GM18508 (cell line): Measurements from ENCODE around the gene G6PD.
"Not testable (repeated sequence)": the region's sequence is repeated elsewhere in the genome, so short reads cannot be mapped to it uniquely, and the experiment has no call there.

Experiments
- ATAC-seq: cut with Tn5 transposase; IDR thresholded peaks from one replicate; pipeline ENCODE4 v1.9.1; 2021; ENCODE audit warnings: moderate number of reproducible peaks; ENCODE audit not compliant: insufficient read depth, unreplicated experiment

Gene G6PD

GRCh38 chrX:154515966-154516655 is 30.5 kb downstream of the G6PD start, which contains the start of gene FAM3A:
TSS of gene FAM3A (minus strand) at chrX:154516232. CDS start at chrX:154515772, 460 bp downstream.
- peak; percentile 51 for ATAC-seq

- ATAC-seq, result no peak
Measured at GRCh38 chrX:154515090-154515965, 31.3 kb downstream of the G6PD start.

DNA sequence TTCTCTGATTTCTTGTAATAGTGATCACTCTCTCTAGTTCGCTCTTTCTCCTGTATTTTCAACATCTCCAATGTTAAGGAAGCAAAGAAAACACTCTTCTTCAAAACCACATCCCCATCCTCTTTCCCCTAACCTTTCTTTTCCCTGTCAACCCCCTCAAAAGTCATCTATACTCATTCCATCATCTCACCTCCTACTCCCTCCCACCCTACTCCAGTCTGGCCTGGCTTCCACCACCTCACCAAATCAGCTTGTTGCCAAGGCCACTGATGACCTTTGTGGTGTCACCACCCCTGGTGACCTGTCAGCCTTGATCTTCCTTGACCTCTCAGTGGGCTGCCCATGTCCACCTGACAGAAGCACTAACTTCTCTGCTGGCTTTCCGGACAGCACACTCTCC is 32.9 kb downstream of the G6PD start:
- ATAC-seq, result no peak

GRCh38 chrX:154512879-154513553 is 33.6 kb downstream of the G6PD start:
- no peak for ATAC-seq

DNA sequence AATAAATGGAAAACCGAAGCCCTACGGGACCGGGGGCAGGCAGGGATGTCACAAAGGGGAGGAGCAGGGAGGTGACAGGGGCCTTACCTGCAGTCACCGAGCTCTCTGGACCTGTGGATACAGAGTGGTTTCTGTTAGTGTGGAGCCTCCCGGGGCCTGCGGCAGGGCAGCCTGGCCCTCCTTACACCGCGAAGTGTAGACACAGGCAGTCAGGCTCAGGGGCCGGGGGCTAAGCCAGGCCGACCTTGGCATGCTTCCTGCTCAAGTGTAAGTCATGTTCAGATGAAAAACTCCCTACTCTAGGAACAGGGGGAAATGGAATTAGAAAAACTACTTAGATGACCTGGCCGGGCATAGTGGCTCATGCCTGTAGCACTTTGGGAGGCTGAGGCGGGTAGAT is 34.9 kb downstream of the G6PD start:
- no peak for ATAC-seq

- ATAC-seq, result no peak
Measured at GRCh38 chrX:154509455-154509854, 37.2 kb downstream of the G6PD start.

DNA sequence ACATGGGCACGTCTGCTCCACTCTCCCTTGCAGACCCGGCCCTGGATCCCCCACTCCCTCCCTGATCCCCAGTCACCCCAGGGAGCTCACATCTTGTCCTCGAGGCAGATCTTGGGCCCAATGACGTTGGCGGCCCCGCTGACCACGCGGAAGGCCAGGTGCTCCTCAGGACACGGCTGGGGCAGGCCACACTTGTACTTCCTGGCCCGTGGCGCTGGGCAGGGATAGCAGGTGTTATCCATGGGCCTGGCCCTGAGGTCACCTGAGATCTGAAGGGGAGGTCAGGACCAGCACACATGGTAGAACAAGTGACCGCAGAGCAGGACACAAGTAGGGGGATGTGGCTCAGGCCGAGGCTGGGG is 38.3 kb downstream of the G6PD start:
- ATAC-seq, result no peak

- no peak for ATAC-seq
Measured at GRCh38 chrX:154507673-154508383, 38.8 kb downstream of the G6PD start.

- ATAC-seq, result no peak
Measured at GRCh38 chrX:154506483-154507332, 39.9 kb downstream of the G6PD start.

- ATAC-seq, result no peak
Measured at GRCh38 chrX:154505734-154506133, 40.9 kb downstream of the G6PD start.

DNA sequence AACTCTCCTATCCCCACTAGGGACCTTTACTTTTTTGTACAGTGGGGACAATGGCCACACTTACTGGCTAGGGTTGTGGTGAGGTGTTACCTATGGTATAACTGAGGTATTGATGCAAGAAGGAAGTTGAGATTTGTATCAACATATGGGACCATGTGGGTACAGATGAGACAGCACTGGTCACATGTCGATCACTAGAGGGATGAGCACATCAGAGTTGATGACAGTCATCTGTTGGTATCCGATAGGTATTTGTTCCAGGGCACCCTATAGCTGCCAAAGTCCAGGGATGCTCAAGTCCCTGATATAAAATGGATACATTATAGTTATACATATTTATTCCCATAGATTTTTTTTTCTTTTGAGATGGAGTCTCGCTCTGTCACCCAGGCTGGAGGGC is 43.7 kb downstream of the G6PD start:
- ATAC-seq, result no peak

DNA sequence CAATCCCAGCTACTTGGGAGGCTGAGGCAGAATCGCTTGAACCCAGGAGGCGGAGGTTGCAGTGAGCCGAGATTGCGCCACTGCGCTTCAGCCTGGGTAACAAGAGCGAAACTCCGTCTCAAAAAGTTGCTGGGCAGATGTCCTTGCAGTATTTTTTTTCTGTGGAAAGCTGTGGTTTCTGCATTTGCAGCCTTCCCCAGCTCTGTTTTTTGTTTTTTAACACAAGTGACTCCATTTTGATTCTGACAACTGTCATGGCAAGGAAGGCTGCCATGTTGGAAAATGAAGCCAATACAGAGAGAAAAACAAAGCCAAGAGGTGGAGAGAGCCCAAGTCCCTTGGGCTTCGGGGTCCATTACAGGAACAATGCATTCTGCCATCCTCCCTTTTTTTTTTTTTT is 44.5 kb downstream of the G6PD start:
- no peak for ATAC-seq

- ATAC-seq, result not testable (repeated sequence)
Measured at GRCh38 chrX:154501423-154501822, 45.2 kb downstream of the G6PD start.

- ATAC-seq, result not testable (repeated sequence)
Measured at GRCh38 chrX:154496591-154497137, 50.0 kb downstream of the G6PD start.

DNA sequence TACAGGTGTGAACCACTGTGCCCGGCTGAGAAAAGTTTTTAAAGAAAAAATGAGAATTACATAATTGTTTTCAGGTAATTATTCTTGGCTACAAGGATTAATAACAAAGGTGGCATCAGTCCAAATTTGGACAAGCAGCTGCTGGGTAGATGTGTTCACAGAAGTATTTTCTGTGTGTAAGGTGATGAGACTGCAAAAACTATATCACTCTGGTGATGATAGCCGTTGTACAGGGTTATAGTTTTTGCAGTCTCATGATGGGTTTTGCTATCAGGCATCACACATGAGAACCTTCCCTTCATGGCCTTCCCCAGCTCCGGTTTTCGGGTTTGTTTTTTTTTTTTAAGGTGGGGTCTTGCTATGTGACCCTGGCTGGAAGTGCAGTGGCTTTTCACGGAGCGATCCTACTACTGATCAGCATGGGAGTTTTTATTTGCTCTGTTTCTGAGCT is 51.1 kb downstream of the G6PD start:
- no peak for ATAC-seq

DNA sequence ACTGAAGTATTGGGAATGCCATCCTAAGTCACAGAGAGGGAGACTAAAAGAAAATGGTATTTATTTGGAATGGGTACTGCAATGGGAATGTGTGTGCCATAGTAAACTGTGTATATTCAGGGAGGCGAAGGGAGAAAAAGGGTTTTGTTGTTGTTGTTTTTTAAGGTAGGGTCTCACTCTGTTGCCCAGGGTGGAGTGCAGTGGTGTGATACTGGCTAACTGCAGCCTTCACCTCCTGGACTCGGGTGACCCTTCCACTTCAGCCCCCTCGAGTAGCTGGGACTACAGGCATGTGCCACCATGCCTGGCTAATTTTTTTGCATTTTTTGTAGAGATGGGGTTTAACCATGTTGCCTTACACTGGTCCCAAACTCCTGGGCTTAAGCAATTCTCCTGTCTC is 51.9 kb downstream of the G6PD start:
- ATAC-seq, result no peak

DNA sequence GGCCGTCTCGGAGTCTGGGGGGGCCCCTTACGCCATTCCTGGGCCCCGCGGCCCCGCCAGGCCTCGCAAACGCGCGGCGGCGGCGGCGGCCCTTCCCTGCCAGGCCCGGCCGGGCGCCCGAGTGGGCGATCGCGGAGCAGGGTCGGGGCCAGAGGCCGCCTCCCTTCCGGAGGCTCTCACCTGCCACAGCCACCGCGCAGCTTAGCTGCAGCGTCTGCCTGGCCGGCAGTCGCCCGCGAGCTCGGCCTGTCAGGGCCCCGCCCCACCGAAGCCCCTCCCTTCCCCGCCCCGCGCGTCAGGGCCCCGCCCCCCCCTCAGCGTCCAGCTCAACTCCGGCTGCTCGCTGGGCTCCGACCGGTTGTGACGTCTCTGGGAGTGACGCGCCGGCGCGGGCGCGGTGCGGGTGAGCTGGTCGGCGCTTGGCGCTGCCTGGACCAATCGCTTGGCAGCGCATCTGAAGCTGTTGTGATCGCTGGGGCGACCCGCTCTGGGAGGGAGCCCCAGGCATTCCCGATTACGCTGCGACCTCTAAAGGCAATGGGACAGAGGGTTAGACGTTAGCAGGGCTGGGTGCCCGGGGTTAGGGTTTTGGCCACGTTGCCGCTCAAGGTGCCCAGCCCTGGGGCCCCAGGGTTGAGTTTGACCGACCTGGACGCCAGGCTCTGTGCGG is 56.1 kb downstream of the G6PD start, which contains the start of gene SLC10A3:
Gene SLC10A3 (minus strand): TSS at position 216 of the 670 bp plus-strand sequence. CDS start 1,689 bp downstream, outside the sequence.
- ATAC-seq, result no peak

DNA sequence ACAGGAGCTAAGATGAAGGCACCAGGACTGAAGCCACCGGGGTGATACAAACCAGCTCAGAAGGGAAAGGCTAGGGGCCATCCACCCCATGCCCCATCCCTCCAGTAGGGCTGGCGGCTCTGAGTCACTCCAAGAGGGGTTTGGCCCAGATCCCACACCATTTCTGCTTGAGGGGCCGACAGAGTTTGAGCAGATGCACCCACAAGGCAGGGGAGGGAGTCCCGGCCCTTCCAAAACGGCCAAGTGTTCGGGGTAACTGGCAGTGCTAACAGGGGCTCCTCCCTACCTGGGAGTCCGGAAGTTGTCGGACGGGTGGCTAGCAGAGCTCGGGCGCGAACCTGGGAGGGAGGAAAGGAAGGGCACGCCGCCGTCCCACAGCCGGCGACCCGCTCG is 56.6 kb downstream of the G6PD start:
- no peak for ATAC-seq

GRCh38 chrX:154489182-154489581 is 57.5 kb downstream of the G6PD start:
- no peak for ATAC-seq
